ENCODE results near the gene UPK3B. TPM values are rescaled to one million over a fixed set of nuclear protein-coding genes. Genes with fewer than 3 reads are reported as not detected.
"Not testable (repeated sequence)": the region's sequence is repeated elsewhere in the genome, so short reads cannot be mapped to it uniquely, and the experiment has no call there.

UPK3B gene
- total and polyA plus RNA-seq, 4 experiments from 2014 or later: 2.7 to 3.3 TPM; not detected in 2

GRCh38 chr7:76526183-76526582 lies 15.8 kb downstream of the UPK3B start:
- H3K36me3 Mint-ChIP-seq; POLR2A ChIA-PET (ENCODE audit: partially characterized antibody); CTCF ChIA-PET (ENCODE audit: partially characterized antibody); H3K27ac ChIP-seq (ENCODE audit: low read depth, low read length); H3K4me3 ChIP-seq (ENCODE audit: low read length in 2 of 2); H3K4me3 Mint-ChIP-seq; H3K27me3 ChIP-seq (ENCODE audit: insufficient read depth, low read length); DNase-seq; H3K4me1 ChIP-seq (ENCODE audit: insufficient read depth, low read length); H3K36me3 ChIP-seq (ENCODE audit: insufficient read depth, low read length); intact Hi-C loops (cut with micrococcal nuclease); H3K27me3 Mint-ChIP-seq; H3K27ac Mint-ChIP-seq; H3K9me3 Mint-ChIP-seq; H3K4me1 Mint-ChIP-seq; H3K9me3 ChIP-seq (ENCODE audit: control insufficient read depth in 1 of 2, low read length in 2 of 2): not testable (repeated sequence)

GRCh38 chr7:76531643-76532042 lies 21.3 kb downstream of the UPK3B start:
- H3K27ac Mint-ChIP-seq; H3K27ac ChIP-seq (ENCODE audit: low read depth, low read length); DNase-seq; intact Hi-C loops (cut with micrococcal nuclease); H3K27me3 ChIP-seq (ENCODE audit: insufficient read depth, low read length); H3K27me3 Mint-ChIP-seq; H3K9me3 Mint-ChIP-seq; H3K4me1 ChIP-seq (ENCODE audit: insufficient read depth, low read length); POLR2A ChIA-PET (ENCODE audit: partially characterized antibody); H3K36me3 ChIP-seq (ENCODE audit: insufficient read depth, low read length); H3K4me3 Mint-ChIP-seq; CTCF ChIA-PET (ENCODE audit: partially characterized antibody); H3K36me3 Mint-ChIP-seq; H3K4me1 Mint-ChIP-seq; H3K9me3 ChIP-seq (ENCODE audit: control insufficient read depth in 1 of 2, low read length in 2 of 2); H3K4me3 ChIP-seq (ENCODE audit: low read length in 2 of 2): not testable (repeated sequence)

- H3K27ac ChIP-seq (ENCODE audit: low read depth, low read length); H3K9me3 Mint-ChIP-seq; H3K9me3 ChIP-seq (ENCODE audit: control insufficient read depth in 1 of 2, low read length in 2 of 2); H3K36me3 Mint-ChIP-seq; POLR2A ChIA-PET (ENCODE audit: partially characterized antibody); H3K4me1 ChIP-seq (ENCODE audit: insufficient read depth, low read length); H3K4me1 Mint-ChIP-seq; H3K4me3 Mint-ChIP-seq; intact Hi-C loops (cut with micrococcal nuclease); DNase-seq; H3K27me3 ChIP-seq (ENCODE audit: insufficient read depth, low read length); H3K36me3 ChIP-seq (ENCODE audit: insufficient read depth, low read length); H3K27me3 Mint-ChIP-seq; H3K27ac Mint-ChIP-seq; CTCF ChIA-PET (ENCODE audit: partially characterized antibody); H3K4me3 ChIP-seq (ENCODE audit: low read length in 2 of 2): not testable (repeated sequence)
Observed at GRCh38 chr7:76543197-76543596, 32.8 kb downstream of the UPK3B start, which contains the start of gene SPDYE16. SPDYE16 (minus strand) TSS chr7:76543297; CDS start chr7:76541459, 1,838 bp downstream.

- H3K4me1 Mint-ChIP-seq: peaks cover 8 to 33% (median 20%) of the 10 kb centered on the region in 4 donors
- H3K36me3 ChIP-seq (ENCODE audit: insufficient read depth, low read length); CTCF ChIA-PET (ENCODE audit: partially characterized antibody); H3K9me3 ChIP-seq (ENCODE audit: control insufficient read depth in 1 of 2, low read length in 2 of 2); H3K9me3 Mint-ChIP-seq; H3K27me3 ChIP-seq (ENCODE audit: insufficient read depth, low read length); H3K27me3 Mint-ChIP-seq; POLR2A ChIA-PET (ENCODE audit: partially characterized antibody); H3K4me1 ChIP-seq (ENCODE audit: insufficient read depth, low read length); intact Hi-C loops (cut with micrococcal nuclease): not testable (repeated sequence)
- H3K27ac Mint-ChIP-seq: peak overlapping the region; percentile 87 to 95 (median 91)
- Histone ChIP-seq H3K27ac (ENCODE audit: low read depth, low read length) (peak overlapping the region; percentile 69), H3K4me3 (ENCODE audit: low read length in 2 of 2) (peak overlapping the region in 1 of 2 donors; percentile 64)
- peak overlapping the region; percentile 91 to 95 (median 94) for H3K4me3 Mint-ChIP-seq
- peak; percentile 77 to 87 (median 82) for DNase-seq
- peaks cover 8 to 15% of the 10 kb centered on the region in 2 donors for H3K36me3 Mint-ChIP-seq
Observed at GRCh38 chr7:76549025-76549854, 38.9 kb downstream of the UPK3B start.

- peak overlapping the region; percentile 69 for H3K27ac ChIP-seq (ENCODE audit: low read depth, low read length)
- H3K9me3 ChIP-seq (ENCODE audit: control insufficient read depth in 1 of 2, low read length in 2 of 2); H3K27me3 ChIP-seq (ENCODE audit: insufficient read depth, low read length); CTCF ChIA-PET (ENCODE audit: partially characterized antibody); intact Hi-C loops (cut with micrococcal nuclease); POLR2A ChIA-PET (ENCODE audit: partially characterized antibody); H3K36me3 ChIP-seq (ENCODE audit: insufficient read depth, low read length); H3K27me3 Mint-ChIP-seq; H3K9me3 Mint-ChIP-seq; H3K4me1 ChIP-seq (ENCODE audit: insufficient read depth, low read length): not testable (repeated sequence)
- H3K36me3 Mint-ChIP-seq: peaks cover 10 to 16% of the 10 kb centered on the region in 2 donors
- H3K27ac Mint-ChIP-seq: peak overlapping the region; percentile 63 to 91 (median 89)
- peak overlapping the region; percentile 91 to 95 (median 94) for H3K4me3 Mint-ChIP-seq
- H3K4me3 ChIP-seq (ENCODE audit: low read length in 2 of 2): peak overlapping the region in 1 of 2 donors; percentile 64
- H3K4me1 Mint-ChIP-seq: peaks cover 9 to 35% (median 21%) of the 10 kb centered on the region in 4 donors
- peak in 2 of 5 donors; percentile 1 to 30 for DNase-seq
Observed at GRCh38 chr7:76549855-76550248, 39.5 kb downstream of the UPK3B start.

GRCh38 chr7:76551992-76552391 lies 41.6 kb downstream of the UPK3B start:
- Mint-ChIP-seq H3K27ac (peak overlapping the region in 4 of 7 donors; percentile 9 to 51 (median 46)), H3K4me1 (peaks cover 13 to 43% (median 26%) of the 10 kb centered on the region in 4 donors), H3K36me3 (peaks cover 15 to 22% of the 10 kb centered on the region in 2 donors)
- POLR2A ChIA-PET (ENCODE audit: partially characterized antibody); H3K9me3 Mint-ChIP-seq; H3K27ac ChIP-seq (ENCODE audit: low read depth, low read length); H3K27me3 Mint-ChIP-seq; CTCF ChIA-PET (ENCODE audit: partially characterized antibody); intact Hi-C loops (cut with micrococcal nuclease); H3K4me3 ChIP-seq (ENCODE audit: low read length in 2 of 2); H3K4me3 Mint-ChIP-seq; H3K36me3 ChIP-seq (ENCODE audit: insufficient read depth, low read length); DNase-seq; H3K4me1 ChIP-seq (ENCODE audit: insufficient read depth, low read length); H3K9me3 ChIP-seq (ENCODE audit: control insufficient read depth in 1 of 2, low read length in 2 of 2); H3K27me3 ChIP-seq (ENCODE audit: insufficient read depth, low read length): not testable (repeated sequence)

- DNase-seq; H3K9me3 ChIP-seq (ENCODE audit: control insufficient read depth in 1 of 2, low read length in 2 of 2); POLR2A ChIA-PET (ENCODE audit: partially characterized antibody); H3K27me3 ChIP-seq (ENCODE audit: insufficient read depth, low read length); CTCF ChIA-PET (ENCODE audit: partially characterized antibody); H3K4me3 ChIP-seq (ENCODE audit: low read length in 2 of 2); H3K36me3 ChIP-seq (ENCODE audit: insufficient read depth, low read length); H3K4me1 ChIP-seq (ENCODE audit: insufficient read depth, low read length); intact Hi-C loops (cut with micrococcal nuclease); H3K27me3 Mint-ChIP-seq; H3K27ac ChIP-seq (ENCODE audit: low read depth, low read length); H3K4me3 Mint-ChIP-seq; H3K9me3 Mint-ChIP-seq: not testable (repeated sequence)
- Mint-ChIP-seq H3K36me3 (peaks cover 23 to 25% of the 10 kb centered on the region in 2 donors), H3K27ac (peak overlapping the region in 2 of 7 donors; percentile 11 to 63), H3K4me1 (peaks cover 19 to 47% (median 24%) of the 10 kb centered on the region in 4 donors)
Observed at GRCh38 chr7:76559685-76560084, 49.3 kb downstream of the UPK3B start.
